Measurements from ENCODE around the gene ALG9. TPM values are rescaled to one million over a fixed set of nuclear protein-coding genes. Genes with fewer than 3 reads are reported as not detected.
A peak's percentile ranks its signal among the peaks of the same experiment; 100 is the strongest.

Gene ALG9
- total and polyA plus RNA-seq, 2 of the 4 experiments (the other 2 are of a cell fraction), result 20.7 to 35.7 TPM

- TF ChIP-seq RFX5 (IDR thresholded peaks at IDR 0.05; ENCODE audit: low read depth, low read length), result no peak
- TF ChIP-seq FOS (IDR thresholded peaks at IDR 0.05; ENCODE audit: low read depth, low read length), result no peak
- peak; percentile 57 for TF ChIP-seq RCOR1 (IDR thresholded peaks at IDR 0.05; ENCODE audit: insufficient replicate concordance, low read length)
These were observed 40.4 kb upstream of the ALG9 start, which contains the start of gene CRYAB (continued) for GRCh38 chr11:111911563-111912401.
